Effector CD4-positive, alpha-beta T cell (primary cell): ENCODE results near the gene FOXQ1. TPM values are rescaled to one million over a fixed set of nuclear protein-coding genes. Genes with fewer than 3 reads are reported as not detected.

Experiments
- DNase-seq: peaks from one replicate; pipeline ENCODE4 v3.0.0-alpha.2; 2020
- total RNA-seq: gene quantifications from one replicate; lab custom pipeline; 2026; lab: John Stamatoyannopoulos, UW

Gene FOXQ1
- not detected for total RNA-seq

DNA sequence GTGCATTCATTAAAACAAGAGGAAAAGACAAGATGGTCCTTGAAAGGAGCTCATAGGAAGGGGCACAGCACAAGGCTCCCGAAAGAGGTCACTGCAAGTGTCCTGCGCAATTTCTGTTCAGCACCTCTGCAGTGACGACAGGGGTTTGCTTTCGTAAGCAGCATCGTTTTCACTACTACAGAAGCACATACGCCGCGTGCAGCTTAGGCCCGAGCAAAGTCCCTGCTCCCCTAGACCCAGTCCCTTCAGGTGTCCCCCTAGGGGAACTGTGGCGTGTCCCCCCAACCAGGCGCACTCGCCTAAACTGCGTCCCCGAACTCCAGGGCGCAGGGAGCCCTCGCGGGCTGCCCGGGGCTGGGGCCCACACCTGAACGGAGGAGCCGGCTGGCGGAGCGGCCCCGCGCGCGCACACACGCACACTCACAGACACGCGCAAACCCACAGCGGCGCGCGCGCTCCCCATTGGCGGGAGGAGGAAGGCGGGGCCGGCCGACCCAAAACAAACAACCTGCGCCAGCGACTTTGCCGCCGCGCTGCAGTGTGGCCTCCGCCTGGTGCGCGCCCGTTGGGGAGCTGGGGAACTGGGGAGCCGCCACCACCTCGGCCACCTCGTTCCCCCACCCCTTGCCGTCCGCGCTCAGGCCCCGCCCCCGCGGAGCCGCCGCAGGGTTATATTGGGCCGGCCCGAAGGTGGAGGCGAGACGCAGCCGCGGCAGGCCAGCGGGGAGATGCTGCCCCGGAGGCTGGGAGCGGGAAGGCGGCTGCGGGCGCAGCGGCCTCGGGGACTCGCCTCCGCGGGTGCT is at the start of gene FOXQ1:
TSS of gene FOXQ1 (plus strand) at position 699 of the 803 bp plus-strand sequence. CDS start 607 bp downstream, outside the sequence.
- DNase-seq, result no peak

DNA sequence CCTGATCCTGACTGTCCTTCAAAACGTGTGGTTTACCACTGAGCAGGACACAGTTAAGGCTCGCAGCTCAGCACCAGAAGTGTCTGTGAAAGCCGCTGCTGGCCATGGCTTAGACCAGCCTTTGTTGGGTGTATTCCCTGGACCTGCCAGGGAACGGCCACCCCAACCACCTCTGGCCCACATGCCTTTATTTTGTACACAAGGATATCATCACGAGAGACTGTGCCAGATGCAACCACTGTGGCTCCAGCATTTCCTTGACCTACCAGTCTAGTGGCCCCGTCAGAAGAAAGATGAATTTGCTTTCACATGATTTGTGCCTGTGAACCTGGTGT is 49.2 kb upstream of the FOXQ1 start:
- no peak for DNase-seq

DNA sequence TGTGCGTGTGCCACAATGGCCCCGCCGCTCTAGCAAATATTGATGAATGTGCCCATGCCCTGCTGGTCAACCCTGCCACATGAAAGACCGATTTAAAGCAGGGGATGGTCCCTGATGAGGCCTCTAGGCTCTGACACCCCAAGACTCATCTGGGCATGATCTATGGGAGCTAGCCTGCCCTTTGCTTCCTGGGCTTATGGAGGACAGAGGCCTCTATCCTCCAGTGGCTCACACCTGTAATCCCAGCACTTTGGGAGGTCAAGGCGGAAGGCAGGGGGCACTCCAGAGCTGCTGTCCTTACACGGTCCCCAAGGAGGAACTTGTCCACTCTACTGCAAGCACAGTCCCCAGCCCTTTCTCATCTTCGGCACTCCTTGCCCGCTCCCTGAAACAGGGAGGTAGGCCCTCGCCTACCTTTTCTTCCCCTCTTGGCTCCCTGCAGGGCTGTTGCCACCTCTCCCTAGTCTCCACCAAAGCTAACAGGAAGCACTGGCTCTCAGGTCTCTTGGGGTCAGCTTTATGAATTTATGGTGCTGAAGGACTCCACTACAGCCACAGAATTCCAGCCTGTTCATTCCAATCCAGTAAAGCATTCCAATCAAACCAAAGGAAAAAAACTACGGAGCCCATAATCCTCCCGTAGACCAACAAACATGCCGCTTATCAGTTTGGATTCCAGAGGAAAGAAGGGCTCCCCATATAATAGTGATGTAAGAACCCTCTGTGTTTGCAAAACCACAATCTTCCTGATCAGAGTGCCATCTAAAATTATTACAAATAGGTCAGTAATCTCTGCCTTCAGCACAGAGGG is 48.7 kb upstream of the FOXQ1 start:
- DNase-seq, result no peak

- no peak for DNase-seq
Measured at GRCh38 chr6:1263850-1264377, 48.0 kb upstream of the FOXQ1 start.

- DNase-seq, result no peak
Measured at GRCh38 chr6:1264619-1265445, 47.1 kb upstream of the FOXQ1 start.

- no peak for DNase-seq
Measured at GRCh38 chr6:1266686-1267056, 45.2 kb upstream of the FOXQ1 start.

DNA sequence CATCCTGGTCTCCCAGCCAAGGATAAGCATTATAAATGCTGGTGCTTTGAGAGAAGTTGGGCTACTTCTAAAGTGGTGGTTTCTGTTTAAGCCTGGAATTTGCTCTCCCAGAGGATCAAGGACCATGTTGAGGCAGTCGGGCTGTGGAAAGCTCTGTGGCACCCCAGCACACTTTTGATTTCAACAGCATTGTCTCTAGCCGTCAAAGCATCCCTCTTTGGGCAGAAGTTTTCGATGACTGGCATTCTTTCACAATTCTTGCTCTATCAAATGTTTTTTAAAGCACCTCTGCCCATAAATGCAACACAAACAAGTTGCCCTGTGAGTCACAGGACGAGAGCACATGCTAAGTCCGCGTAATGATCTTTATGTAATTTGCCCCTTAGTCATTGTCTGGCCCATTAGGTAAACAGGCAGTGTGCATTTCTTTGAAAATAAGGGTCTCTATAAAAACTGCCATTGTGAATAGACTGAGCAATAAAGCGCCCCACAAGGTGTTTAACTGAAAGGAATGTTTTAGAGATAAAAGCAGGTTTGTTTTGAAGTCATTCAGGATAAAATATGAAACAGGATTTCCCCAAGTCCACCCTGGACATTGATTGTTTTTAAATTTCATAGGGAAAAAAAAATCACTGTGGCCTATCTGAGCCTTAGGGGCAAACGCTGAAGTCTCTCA is 44.7 kb upstream of the FOXQ1 start:
- no peak for DNase-seq

- DNase-seq, result no peak
Measured at GRCh38 chr6:1267790-1268762, 43.8 kb upstream of the FOXQ1 start.

- DNase-seq, result no peak
Measured at GRCh38 chr6:1271071-1271763, 40.7 kb upstream of the FOXQ1 start.

DNA sequence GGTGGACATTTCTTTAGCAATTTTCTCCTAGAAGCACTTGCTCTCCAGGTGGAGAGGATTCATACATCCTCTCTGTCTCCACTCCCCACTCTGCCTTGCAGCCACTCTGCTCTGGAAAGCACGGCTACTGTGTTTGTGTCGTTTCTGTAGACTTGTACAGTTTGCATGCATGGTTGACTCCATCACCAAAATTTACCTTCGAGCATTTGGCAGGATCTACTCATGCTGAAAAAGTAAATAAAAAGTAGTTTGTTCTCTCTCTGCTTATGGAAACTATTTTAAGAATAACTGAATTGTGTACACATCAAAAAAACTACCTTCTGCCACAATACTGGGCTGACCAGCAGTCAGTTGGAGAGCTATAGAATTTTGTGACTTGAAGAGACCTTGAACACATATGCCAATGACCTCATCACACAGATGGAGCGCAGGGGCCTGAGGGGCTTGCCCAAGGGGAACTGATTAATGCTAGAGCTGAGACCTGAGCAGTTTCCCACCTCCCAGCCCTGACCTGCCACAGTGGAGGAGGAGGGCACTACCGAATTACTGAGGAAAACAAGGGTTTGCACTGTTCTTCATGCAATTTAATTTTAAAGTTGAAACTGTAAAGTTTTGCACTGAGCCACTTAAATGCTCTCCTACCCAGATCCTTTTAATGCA is 33.7 kb upstream of the FOXQ1 start:
- no peak for DNase-seq

DNA sequence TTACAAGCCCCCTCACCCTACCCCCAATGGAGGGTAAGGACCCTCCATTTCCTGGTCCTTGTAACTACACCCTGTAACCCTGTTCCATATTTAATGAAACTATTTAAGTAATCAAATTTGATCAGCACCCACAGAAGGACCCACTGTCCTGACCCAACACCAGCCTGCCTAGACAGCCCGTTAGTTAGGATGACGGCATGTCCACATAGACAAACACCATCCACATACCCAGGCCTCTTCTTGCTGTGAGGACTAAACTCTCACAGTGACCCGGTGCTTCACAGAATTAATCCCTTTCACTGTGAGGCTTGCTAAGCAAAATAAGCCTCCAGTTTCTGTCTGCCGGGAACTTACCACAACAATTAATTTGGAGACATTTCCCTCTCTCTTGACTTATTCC is 32.8 kb upstream of the FOXQ1 start:
- no peak for DNase-seq

- DNase-seq, result no peak
Measured at GRCh38 chr6:1280666-1281300, 31.1 kb upstream of the FOXQ1 start.

DNA sequence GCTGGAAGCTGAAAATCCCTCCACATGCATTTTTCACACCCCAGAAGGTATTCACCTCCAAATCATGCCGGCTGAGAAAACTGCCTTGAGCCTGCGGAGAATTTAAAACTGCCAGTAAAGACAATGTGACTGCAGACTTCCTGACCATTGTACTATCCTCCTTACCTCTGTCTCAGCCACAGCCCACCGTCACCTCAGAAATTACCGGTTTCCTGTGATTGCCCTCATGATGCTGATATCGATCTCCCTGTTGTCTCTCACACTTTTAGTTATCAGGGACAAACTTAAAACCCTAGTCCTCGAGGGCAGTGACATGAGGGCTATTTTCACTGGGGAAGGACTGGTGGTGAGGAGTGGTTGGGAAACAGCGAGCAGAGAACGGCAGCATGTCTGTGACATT is 30.2 kb upstream of the FOXQ1 start:
- no peak for DNase-seq

- DNase-seq, result no peak
Measured at GRCh38 chr6:1283501-1283900, 28.4 kb upstream of the FOXQ1 start.

DNA sequence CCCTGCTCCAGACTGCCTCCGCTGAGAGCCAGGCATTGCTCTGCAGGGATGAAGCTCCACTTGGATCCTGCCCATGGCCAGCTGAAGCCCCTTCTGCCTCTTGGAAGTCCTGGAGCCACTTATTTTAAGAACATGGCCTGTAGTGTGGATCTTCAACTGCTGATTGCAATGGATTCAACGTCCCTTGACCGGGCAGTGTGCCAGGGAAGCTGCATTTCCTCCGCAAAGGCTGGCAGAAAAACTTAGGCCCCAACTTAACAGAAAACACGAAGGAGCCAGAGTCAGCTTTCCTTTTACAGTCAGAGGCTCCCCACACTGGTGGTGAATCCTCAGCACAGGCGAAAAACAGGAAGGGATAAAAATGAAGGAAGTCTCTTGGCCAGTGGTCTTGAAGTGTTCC is 26.3 kb upstream of the FOXQ1 start:
- no peak for DNase-seq

GRCh38 chr6:1285956-1286355 is 25.9 kb upstream of the FOXQ1 start:
- no peak for DNase-seq

- DNase-seq, result no peak
Measured at GRCh38 chr6:1287103-1287591, 24.8 kb upstream of the FOXQ1 start.

DNA sequence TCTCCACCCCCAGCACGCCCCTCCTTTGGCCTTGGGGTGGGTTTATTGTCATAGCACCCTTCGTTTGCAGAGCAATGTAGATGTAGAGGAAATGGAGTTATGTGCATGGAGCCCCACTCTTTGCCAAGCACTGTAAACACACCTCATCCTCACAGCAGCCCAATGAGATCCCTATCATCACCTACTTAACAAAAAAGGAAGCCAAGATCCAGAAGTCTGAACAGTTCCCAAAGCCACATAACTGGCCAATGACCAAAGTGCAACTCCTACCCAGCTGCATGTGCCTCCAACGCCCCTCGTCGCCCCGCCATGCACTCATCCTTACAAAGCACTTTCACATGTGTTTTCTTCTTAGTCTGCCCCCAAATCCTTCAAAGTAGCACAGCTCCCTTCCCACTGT is 21.8 kb upstream of the FOXQ1 start:
- DNase-seq, result no peak

DNA sequence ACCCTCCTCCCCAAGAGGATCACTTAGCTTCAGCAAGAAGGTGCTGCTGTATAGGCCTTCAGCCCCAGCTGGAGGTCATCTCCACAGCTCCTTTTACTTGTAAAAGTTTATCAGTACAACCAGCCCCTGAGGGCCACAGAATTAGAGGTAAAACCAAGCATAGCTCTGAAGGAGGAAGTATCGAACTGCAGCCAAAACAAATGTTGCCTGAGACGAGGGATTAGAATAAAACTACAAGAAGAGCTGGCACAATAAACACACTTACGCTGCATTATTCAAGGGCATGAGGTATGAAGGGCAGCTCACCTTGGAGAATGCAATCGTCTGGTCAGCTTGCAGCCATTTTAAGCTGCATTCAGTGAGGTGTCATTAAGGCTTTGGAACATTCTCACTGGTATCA is 21.1 kb upstream of the FOXQ1 start:
- DNase-seq, result no peak
